ENCODE measurements around the gene TMEM89.

- no peak for TF ChIP-seq CTCF (IDR thresholded peaks at IDR 0.05)
- TF ChIP-seq EZH2phosphoT487 (IDR thresholded peaks at IDR 0.05): no peak
These were observed 41.4 kb upstream of the TMEM89 start, which contains the start of gene CELSR3 for GRCh38 chr3:48662753-48663488.
